Body of pancreas (tissue), 4 donors: ENCODE data around the gene SLC13A4.

Experiments
- CTCF ChIP-seq, 7 experiments: fragments of 450-650 bp in 4 of 7; fragments of 200-600 bp in 3 of 7; sonication (generic) in 3 of 7; IDR thresholded peaks; one replicate each; pipeline ENCODE4 v1.5.1; 2016 to 2019; ENCODE audit warnings: antibody characterized with exemption in 7 of 7
- POLR2A ChIP-seq, 3 donors: fragments of 450-650 bp; IDR thresholded peaks; one replicate each; pipeline ENCODE4 v1.6.1; 2016; ENCODE audit warnings: antibody characterized with exemption in 3 of 3, mild to moderate bottlenecking in 2 of 3

DNA sequence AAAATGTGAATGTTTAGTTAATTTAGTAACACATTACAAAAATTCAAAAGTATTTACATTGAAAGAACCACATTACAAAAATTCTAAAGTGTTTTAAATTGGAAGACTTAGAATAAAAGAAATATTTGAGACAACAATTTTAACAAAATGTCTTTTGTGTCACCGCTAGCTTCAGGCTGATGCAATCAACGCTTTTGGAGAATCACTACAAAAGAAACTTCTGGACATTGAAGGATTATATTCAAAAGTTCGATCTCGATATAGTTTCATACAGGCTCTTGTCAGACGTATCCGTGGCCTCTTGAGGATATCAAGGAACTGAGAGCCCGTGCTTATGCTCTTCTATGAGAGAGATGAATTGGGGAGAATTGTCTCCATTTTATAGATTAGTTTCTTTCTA is 79.8 kb downstream of the SLC13A4 start:
- TF ChIP-seq POLR2A (IDR thresholded peaks at IDR 0.05): no peak
- no peak for TF ChIP-seq CTCF (IDR thresholded peaks at IDR 0.05)
